HG03565 (cell line): ENCODE data around the gene KCNN3.

ENCODE experiments used
- ATAC-seq: cut with Tn5 transposase; IDR thresholded peaks from one replicate; pipeline ENCODE4 v1.9.1; 2021; ENCODE audit warnings: mild to moderate bottlenecking, moderate library complexity; ENCODE audit not compliant: unreplicated experiment

KCNN3 gene

DNA sequence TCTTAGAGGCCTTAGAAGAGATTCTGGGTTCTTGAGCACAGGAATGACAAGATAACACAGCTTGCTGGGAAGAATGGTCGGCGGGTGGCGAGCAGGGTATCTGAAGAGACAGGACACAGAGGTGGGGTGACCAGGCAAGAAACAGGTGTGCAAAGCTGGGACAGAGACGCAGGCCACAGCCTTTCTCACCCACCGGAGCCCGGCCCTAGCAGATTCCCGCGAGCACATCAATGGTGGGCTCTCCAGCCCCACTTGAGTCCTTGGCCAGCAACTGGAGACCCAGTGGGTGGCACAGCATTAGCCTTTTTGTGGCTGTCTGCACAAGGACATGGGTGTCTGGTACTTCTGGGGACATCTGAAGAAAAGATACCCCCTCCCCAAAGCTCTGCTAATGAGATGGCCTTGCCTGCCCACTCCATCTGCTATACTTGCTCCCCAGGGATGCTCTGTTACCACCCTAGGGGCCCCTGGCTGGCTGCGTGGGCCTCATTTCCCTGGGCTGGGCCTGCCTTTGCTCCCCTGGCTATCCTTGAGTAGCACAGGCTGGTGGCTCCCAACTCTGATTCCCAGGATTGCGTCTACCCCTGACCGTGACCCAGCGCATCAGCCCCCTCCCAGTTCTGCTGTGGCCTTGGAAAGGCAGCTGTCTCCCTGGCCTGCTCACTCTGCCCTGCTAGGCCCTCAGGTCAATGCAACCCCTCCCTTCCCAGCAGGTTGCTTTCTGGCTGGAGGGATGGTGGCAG lies 134.8 kb downstream of the KCNN3 start:
- no peak for ATAC-seq

- no peak for ATAC-seq
Observed at GRCh38 chr1:154733621-154734020, 136.5 kb downstream of the KCNN3 start.

DNA sequence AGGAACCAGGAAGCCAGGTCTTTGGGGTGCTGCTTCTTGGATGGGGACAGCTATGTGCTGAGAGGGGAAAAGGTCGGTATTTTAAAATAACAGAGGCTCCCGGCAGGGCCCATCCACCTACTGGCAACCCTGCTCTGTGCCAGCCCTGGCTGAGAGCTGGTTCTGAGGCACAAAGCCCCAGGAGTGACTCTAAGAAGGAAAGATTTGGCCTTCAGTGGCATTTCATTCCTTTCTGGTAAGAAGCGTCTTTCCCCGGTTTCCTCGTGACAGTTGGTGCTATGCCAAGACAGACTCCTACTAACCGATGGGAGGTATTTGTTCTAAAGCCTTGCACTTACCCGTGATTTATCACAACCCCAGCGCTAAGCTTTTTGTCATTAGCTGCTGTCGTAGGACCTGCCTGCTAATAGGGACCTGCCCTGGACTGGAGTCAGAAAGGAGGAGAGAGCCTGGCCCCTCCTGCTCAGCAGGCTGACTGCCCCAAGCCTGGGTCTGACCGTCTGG lies 139.0 kb downstream of the KCNN3 start:
- ATAC-seq: no peak

GRCh38 chr1:154730259-154730658 lies 139.8 kb downstream of the KCNN3 start:
- no peak for ATAC-seq

DNA sequence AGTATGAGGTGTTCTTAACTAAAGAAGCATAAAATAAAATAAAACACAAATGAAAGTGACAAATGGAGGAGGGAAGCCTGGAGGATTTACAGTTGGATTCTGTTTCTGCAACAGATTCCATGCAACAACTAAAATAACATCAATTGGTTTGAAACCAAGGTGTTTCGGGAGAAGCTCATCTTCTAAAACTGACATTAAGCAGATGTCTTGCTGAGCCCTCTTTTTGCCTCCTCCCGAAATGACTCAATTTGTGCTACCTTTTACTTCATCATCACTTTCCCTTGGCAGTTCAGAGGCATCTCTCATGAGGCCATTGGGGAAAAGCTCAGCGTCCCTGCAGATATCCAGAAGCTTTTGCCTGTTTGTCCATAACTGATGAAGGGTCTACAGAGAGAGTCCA lies 140.5 kb downstream of the KCNN3 start:
- no peak for ATAC-seq

DNA sequence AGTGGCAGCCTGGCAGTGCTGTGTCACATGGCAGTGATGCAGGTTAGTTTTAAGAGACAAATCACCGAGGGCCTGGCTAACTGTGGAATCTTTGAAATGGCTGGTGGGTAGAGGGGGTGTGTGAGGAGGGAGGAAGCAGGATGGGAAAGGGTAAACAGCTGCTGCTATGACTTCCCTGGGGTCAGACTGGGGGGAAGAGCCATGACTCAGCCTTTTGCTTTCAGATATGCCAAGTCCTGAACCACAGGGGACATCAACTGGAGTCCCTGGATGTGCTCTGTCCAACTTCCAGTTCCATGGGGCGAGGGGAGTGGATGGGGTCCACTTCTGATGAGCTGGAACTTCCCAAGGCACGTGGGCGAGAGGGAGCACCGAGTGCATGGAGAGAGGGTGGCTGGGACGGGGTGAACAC lies 141.0 kb downstream of the KCNN3 start:
- ATAC-seq: no peak

DNA sequence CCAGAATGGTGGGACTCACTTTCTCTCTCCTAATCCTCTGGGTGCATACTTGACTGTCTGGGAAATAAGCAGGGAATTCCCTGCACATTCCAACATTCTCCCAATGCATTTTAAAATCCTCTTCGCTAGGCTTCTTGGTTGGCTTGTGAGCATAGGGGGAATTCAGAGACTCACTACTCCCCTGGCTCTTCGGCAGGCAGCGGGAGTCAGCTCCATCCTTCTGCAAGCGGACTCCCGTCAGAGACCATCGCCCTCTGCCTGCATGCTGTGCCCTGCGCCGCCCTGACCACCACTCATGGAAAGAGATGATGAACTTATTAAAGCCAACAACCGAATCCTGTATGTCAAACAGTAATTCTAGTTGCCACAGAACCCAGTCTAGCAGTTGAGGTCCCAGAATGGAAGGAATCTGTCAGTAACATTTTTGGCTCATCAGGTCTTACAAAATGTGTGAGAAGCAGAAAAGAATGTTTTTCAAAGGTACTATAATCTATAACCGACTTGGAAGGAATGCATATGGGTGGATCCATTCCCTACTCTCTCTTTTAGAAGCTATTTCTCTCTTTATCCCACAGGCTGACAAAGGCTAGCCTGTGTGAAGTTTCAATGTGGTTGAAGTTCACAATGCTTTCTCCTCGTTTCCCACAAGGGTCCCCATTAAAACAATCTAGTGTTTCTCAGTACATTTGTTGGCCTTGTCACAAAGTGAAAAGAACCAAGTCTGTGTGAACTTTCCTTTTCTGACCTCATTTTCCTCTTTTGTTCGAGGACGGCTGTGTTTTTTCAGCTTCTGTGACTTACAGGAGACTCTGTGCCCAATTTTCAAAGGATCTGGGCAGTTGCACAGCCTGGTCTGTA lies 143.0 kb downstream of the KCNN3 start:
- ATAC-seq: no peak

DNA sequence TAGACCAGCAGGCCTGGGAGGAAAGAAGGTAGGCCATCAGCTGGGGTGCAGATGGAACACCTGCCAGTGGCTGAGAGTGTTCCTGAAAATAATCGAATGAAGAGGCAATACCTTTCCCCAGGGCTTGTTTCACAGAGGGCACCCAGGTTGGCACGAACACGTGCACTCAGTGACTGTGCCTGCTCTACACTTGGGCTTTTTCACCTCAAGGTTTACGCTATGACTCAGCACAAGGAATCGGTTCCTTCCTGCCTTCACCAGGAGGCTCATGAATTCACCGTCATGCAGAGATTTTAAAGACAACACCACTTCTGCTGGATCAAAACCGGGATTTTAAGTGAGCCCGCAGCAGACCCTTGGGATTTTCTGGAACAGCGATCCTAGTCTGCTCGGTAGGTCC lies 143.6 kb downstream of the KCNN3 start:
- no peak for ATAC-seq

GRCh38 chr1:154725865-154726264 lies 144.2 kb downstream of the KCNN3 start:
- no peak for ATAC-seq

DNA sequence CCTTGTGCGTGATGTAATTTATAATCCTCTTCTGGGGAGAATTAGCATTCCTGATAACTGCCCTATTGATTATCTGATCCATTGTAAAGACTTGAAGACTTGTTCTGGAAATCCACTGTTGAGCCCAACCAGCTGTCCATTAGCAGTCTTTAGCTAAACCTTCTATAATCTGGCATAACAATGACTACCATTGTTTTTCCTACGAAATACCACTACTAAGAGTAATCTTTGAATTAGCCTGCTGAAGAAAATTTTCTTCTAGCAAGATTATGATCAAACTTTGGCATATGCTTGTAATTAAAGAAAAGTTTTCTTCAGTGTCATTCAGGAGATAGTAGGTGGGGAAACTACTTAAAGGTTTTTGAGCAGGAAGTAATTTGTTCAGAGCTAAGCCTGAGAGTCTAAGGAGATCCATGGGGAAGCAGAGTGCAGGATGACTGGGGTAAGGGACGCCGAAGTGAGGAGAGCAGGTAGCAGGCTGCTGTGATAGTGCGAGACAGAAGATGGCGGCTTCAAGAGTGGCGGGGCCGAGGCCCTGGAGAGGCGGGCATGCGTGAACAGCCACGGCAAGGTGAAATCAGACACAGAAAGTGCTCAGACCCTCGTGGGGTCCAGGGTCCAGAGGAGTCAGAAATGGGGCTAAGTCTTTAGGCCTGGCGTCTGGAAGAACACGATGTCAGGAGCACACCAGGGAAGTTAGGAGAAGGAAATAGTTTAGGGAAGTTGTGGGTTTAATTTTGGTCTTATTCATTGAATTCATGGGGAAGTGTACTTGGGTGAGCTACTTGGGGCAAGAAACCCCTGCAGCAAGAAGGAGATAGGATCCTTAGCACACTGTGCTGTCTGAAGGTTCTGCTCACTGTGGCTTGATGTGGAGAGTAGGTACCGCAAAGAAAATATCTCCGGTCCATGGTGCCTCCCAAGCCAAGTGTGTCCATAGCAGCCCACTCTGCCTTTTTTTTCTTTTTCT lies 149.5 kb downstream of the KCNN3 start:
- ATAC-seq: no peak

DNA sequence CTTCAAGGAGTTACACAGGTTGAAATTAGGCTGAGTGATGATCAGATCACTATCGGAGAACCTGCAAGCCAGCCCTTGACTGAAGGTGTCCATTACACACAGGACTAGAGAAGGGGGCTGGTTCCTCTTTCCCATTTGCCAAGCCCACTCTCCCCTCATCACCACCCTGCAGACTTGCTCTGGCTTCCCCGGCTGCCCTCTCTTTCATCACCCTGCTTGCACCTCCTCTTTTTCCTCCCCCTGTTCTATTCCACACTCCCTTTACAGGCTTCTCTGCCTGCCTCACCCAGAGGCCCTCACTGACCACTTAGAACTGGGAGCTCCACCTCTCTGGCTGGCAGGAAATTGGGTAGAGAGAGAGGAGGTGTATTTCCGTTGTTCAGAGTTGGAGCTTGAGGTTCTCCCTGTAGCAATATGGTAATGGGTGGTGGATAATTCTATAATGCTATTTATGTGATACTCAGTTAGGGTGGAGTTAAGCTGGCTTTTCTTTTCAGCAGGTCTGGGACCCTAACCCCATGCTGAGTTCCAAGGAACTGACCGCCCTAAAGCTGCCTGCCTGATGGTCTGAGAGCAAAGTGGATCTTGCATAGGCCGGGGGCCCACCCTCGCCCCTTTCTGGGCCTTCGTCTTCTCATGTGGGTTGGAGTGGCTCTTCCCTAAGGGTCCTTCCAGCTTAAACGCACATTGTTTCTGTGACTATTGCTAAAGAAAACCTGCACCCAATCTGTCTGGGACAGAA lies 150.3 kb downstream of the KCNN3 start:
- no peak for ATAC-seq

DNA sequence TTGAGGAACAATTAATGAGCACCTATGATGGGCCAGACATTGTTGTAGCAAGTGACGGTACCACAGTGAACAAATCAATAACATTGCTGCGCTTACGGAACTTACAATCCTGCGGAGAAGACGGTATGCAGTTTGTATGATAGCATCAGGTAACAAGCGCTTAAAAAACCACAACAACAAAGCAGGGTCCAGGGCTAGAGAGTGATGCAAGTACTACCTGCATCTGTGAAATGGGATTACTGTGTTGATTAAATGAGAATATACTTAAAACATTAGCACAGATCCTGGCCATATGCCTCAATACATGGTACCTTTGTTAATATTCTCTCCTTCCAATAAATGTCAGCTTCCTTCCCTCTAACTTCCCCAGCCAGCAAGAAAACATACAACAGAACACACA lies 151.5 kb downstream of the KCNN3 start:
- no peak for ATAC-seq

DNA sequence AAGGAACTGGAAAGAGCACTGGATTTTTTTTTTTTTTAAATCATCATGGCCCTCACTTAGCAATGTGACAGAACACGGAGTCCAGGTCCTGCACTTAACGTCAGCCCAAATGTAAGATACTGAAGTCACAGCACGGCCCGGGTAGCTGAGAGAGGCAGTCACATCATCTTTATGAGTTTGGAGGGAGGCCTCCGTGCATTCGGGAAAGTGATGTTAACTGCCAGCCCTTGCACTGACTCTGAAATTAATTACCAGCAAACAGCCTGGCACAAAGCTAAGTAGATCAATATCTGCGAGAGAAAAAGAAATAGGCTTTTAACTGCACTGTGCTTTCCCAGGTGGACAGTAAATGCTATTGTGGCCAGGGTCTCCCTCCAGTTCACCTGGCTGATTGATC lies 152.6 kb downstream of the KCNN3 start:
- ATAC-seq: no peak

DNA sequence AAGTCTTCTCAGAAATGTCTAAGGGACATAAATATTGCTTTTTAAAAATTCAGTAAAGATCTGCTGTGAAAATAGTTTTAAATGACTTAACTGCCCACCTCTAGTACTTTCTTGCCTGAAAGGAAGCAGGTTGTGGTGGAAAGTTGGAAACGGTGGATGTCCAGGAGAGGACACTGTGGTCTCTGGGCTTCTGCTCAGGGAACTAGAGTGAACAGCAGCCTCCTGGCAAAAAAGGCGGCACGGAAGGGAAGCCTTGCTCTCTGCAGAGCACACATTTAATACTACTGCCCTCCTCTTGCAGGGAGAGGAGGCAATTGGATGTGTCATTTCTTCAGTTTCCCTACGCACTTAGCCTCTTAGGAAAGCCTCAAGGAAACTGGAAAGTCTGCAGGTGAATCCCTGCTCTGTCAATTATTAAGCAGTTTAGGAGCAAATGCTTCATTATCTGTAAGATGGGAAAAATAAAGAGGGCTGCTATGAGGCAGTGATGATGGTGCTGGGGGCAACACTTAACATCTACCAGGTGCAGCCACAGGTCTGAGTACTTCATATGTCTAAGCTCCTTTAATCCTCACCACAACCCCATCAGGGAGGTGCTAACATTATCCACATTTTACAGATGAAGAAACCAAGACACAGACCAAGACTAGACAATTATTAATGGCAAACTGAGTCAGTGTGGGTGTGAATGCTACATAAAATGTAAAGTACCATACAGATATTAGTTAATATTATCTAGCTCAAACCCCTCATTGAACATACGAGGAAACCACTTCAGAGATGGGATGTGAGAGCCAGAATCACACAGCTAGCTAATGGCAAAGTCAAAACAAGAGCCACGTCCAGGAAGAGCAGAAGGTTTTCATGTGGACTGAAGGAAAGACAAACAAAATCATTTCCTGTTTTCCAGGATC lies 153.2 kb downstream of the KCNN3 start:
- no peak for ATAC-seq

DNA sequence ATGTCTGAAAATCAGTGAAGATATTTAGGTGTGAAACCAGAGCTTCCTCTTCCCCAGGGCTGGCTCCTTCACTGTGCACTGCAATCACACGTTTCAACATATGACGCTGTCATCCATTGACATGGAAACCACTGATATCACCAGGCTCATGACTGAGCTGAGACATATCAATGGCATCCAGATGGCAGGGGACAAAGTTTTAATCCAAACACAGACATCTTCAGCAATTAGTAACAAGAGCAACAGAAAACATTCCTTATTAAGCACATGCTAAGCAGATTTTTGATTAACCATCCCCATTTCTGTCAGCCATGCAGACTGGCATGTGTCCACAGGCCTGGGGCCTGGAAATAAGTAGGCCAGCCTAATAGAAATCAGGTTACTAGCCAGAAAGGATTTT lies 154.1 kb downstream of the KCNN3 start:
- no peak for ATAC-seq

- no peak for ATAC-seq
Observed at GRCh38 chr1:154715385-154715784, 154.7 kb downstream of the KCNN3 start.

GRCh38 chr1:154714638-154715037 lies 155.4 kb downstream of the KCNN3 start:
- no peak for ATAC-seq

DNA sequence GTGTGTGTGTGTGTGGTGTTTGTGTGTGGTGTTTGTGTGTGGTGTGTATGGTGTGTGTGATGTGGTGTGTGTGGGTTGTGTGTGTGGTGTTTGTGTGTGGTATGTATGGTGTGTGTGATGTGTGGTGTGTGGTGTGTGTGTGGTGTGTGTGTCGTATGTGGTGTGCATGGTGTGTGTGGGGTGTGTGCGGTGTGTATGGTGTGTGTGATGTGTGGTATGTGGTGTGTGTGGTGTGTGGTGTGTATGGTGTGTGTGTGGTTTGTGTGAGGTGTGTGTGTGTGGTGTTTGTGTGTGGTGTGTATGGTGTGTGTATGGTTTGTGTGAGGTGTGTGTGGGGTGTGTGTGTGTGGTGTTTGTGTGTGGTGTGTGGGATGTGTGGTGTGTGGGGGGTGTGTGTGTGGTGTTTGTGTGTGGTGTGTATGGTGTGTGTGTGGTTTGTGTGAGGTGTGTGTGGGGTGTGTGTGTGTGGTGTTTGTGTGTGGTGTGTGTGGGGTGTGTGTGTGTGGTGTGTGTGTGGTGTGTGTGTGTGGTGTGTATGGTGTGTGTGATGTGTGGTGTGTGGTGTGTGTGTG lies 155.9 kb downstream of the KCNN3 start:
- no peak for ATAC-seq

GRCh38 chr1:154713005-154713404 lies 157.1 kb downstream of the KCNN3 start:
- ATAC-seq: no peak
